ENCODE measurements around the gene SH2B3. TPM values are rescaled to one million over a fixed set of nuclear protein-coding genes. Genes with fewer than 3 reads are reported as not detected.

The SH2B3 gene
- total and polyA plus RNA-seq, 2 experiments from 2014 or later = 5.5 to 11.6 TPM

GRCh38 chr12:111377440-111377839 lies 28.3 kb upstream of the SH2B3 start:
- no peaks in the 10 kb centered on the region for H3K4me1 ChIP-seq (ENCODE audit: low read depth)
- TF ChIP-seq CTCF (IDR thresholded peaks at IDR 0.05; ENCODE audit: low read depth, low read length) = no peak
- H3K9me3 ChIP-seq (ENCODE audit: low read depth) = no peaks in the 10 kb centered on the region
- no peaks in the 10 kb centered on the region for H3K36me3 ChIP-seq
- DNase-seq (ENCODE audit: low read depth in 1 of 2, low spot score in 1 of 2) = no peak
- H3K27ac ChIP-seq = no peak overlapping the region
- H3K4me3 ChIP-seq = no peak overlapping the region
- no peaks in the 10 kb centered on the region for H3K27me3 ChIP-seq

- Histone ChIP-seq H3K4me1 (ENCODE audit: low read depth) (no peaks in the 10 kb centered on the region), H3K9me3 (ENCODE audit: low read depth) (no peaks in the 10 kb centered on the region), H3K27me3 (no peaks in the 10 kb centered on the region), H3K36me3 (no peaks in the 10 kb centered on the region), H3K4me3 (no peak overlapping the region), H3K27ac (no peak overlapping the region)
- no peak for DNase-seq (ENCODE audit: low read depth in 1 of 2, low spot score in 1 of 2)
- no peak for TF ChIP-seq CTCF (IDR thresholded peaks at IDR 0.05; ENCODE audit: low read depth, low read length)
Measured at GRCh38 chr12:111379942-111380554, 25.7 kb upstream of the SH2B3 start.

- Histone ChIP-seq H3K27ac (no peak overlapping the region), H3K36me3 (no peaks in the 10 kb centered on the region), H3K27me3 (no peaks in the 10 kb centered on the region), H3K4me1 (ENCODE audit: low read depth) (no peaks in the 10 kb centered on the region), H3K9me3 (ENCODE audit: low read depth) (no peaks in the 10 kb centered on the region), H3K4me3 (no peak overlapping the region)
- no peak for DNase-seq (ENCODE audit: low read depth in 1 of 2, low spot score in 1 of 2)
- TF ChIP-seq CTCF (IDR thresholded peaks at IDR 0.05; ENCODE audit: low read depth, low read length) = no peak
Measured at GRCh38 chr12:111384596-111384995, 21.1 kb upstream of the SH2B3 start.

GRCh38 chr12:111386885-111387284 lies 18.8 kb upstream of the SH2B3 start:
- no peaks in the 10 kb centered on the region for H3K9me3 ChIP-seq (ENCODE audit: low read depth)
- no peaks in the 10 kb centered on the region for H3K4me1 ChIP-seq (ENCODE audit: low read depth)
- H3K4me3 ChIP-seq = no peak overlapping the region
- no peak for TF ChIP-seq CTCF (IDR thresholded peaks at IDR 0.05; ENCODE audit: low read depth, low read length)
- DNase-seq (ENCODE audit: low read depth in 1 of 2, low spot score in 1 of 2) = no peak
- no peaks in the 10 kb centered on the region for H3K27me3 ChIP-seq
- H3K36me3 ChIP-seq = no peaks in the 10 kb centered on the region
- H3K27ac ChIP-seq = no peak overlapping the region

GRCh38 chr12:111387747-111388323 lies 17.9 kb upstream of the SH2B3 start:
- H3K9me3 ChIP-seq (ENCODE audit: low read depth) = no peaks in the 10 kb centered on the region
- TF ChIP-seq CTCF (IDR thresholded peaks at IDR 0.05; ENCODE audit: low read depth, low read length) = no peak
- no peak for DNase-seq (ENCODE audit: low read depth in 1 of 2, low spot score in 1 of 2)
- H3K27me3 ChIP-seq = no peaks in the 10 kb centered on the region
- no peak overlapping the region for H3K4me3 ChIP-seq
- no peak overlapping the region for H3K27ac ChIP-seq
- H3K36me3 ChIP-seq = no peaks in the 10 kb centered on the region
- no peaks in the 10 kb centered on the region for H3K4me1 ChIP-seq (ENCODE audit: low read depth)
